T-helper 1 cell treated with Interleukin-12 subunit alpha and Interleukin-12 subunit beta and Interleukin-4 antibody, amounts not matched to agents 30 ng/mL and 1 ng/mL, for 36 hours (primary cell): ENCODE measurements around the gene RASA3. TPM values are rescaled to one million over a fixed set of nuclear protein-coding genes. Genes with fewer than 3 reads are reported as not detected.

Experiments
- intact Hi-C: fragments of 100-400 bp; cut with micrococcal nuclease; formaldehyde crosslinking; loops from one replicate; pipeline ENCODE4 v1.15.1; 2024
- total RNA-seq: library from RNA; stranded (reverse); gene quantifications from 2 replicates; pipeline ENCODE4 v1.2.3, GENCODE V29; 2022

Gene RASA3
- total RNA-seq, 1 donor from 2014 or later: 99.4 TPM

- intact Hi-C loops: no loop called here
Observed at GRCh38 chr13:114039471-114040141, 92.8 kb downstream of the RASA3 start.

- intact Hi-C loops: no loop called here
Observed at GRCh38 chr13:114038900-114039299, 93.5 kb downstream of the RASA3 start.

GRCh38 chr13:114038211-114038613 is 94.2 kb downstream of the RASA3 start:
- intact Hi-C loops: no loop called here

- intact Hi-C loops: no loop called here
Observed at GRCh38 chr13:114037674-114038073, 94.7 kb downstream of the RASA3 start.

GRCh38 chr13:114035583-114036531 is 96.6 kb downstream of the RASA3 start:
- intact Hi-C loops: no loop called here

- intact Hi-C loops: no loop called here
Observed at GRCh38 chr13:114035186-114035582, 97.2 kb downstream of the RASA3 start.

- intact Hi-C loops: no loop called here
Observed at GRCh38 chr13:114034481-114034891, 97.9 kb downstream of the RASA3 start.

- intact Hi-C loops: no loop called here
Observed at GRCh38 chr13:114033541-114034315, 98.7 kb downstream of the RASA3 start.

GRCh38 chr13:114032126-114032799 is 100.2 kb downstream of the RASA3 start:
- intact Hi-C loops: no loop called here

GRCh38 chr13:114031631-114032030 is 100.8 kb downstream of the RASA3 start:
- intact Hi-C loops: no loop called here

- intact Hi-C loops: no loop called here
Observed at GRCh38 chr13:114030666-114031610, 101.5 kb downstream of the RASA3 start.

GRCh38 chr13:114029866-114030625 is 102.4 kb downstream of the RASA3 start:
- intact Hi-C loops: no loop called here

- intact Hi-C loops: no loop called here
Observed at GRCh38 chr13:114027826-114028225, 104.6 kb downstream of the RASA3 start.

- intact Hi-C loops: no loop called here
Observed at GRCh38 chr13:114027046-114027715, 105.2 kb downstream of the RASA3 start.

GRCh38 chr13:114026481-114026880 is 105.9 kb downstream of the RASA3 start:
- intact Hi-C loops: no loop called here

GRCh38 chr13:114025714-114026431 is 106.5 kb downstream of the RASA3 start:
- intact Hi-C loops: no loop called here

GRCh38 chr13:114025405-114025713 is 107.1 kb downstream of the RASA3 start:
- intact Hi-C loops: no loop called here
